Neural progenitor cell (in vitro differentiated cells): ENCODE measurements around the gene KIF5B. TPM values are rescaled to one million over a fixed set of nuclear protein-coding genes. Genes with fewer than 3 reads are reported as not detected.
"Not testable (repeated sequence)": the region's sequence is repeated elsewhere in the genome, so short reads cannot be mapped to it uniquely, and the experiment has no call there.

ENCODE experiments used
- DNase-seq: peaks from one replicate; pipeline ENCODE4 v3.0.0-alpha.2; 2016; ENCODE audit warnings: low spot score
- H2AFZ ChIP-seq: fragments of 200-600 bp; sonication (generic); replicated peaks from 2 replicates; pipeline ENCODE4 v1.6.1; 2016; ENCODE audit warnings: antibody characterized with exemption
- H3F3A ChIP-seq: fragments of 200-600 bp; sonication (generic); 2 replicates; pipeline ENCODE4 v1.6.1; 2016; ENCODE audit warnings: antibody characterized with exemption, low read depth
- H3K27ac ChIP-seq: fragments of 200-600 bp; sonication (generic); 2 replicates; pipeline ENCODE4 v1.5.1; 2016; ENCODE audit warnings: mild to moderate bottlenecking
- H3K27me3 ChIP-seq: fragments of 200-600 bp; sonication (generic); 2 replicates; pipeline ENCODE4 v1.6.1; 2016; ENCODE audit warnings: mild to moderate bottlenecking, moderate library complexity
- H3K36me3 ChIP-seq: fragments of 200-600 bp; sonication (generic); 2 replicates; pipeline ENCODE4 v1.5.1; 2016
- H3K4me1 ChIP-seq: fragments of 200-600 bp; sonication (generic); 2 replicates; pipeline ENCODE4 v1.6.1; 2016; ENCODE audit warnings: mixed run types
- H3K4me2 ChIP-seq: fragments of 200-600 bp; sonication (generic); 2 replicates; pipeline ENCODE4 v1.6.1; 2016
- H3K4me3 ChIP-seq: fragments of 200-600 bp; sonication (generic); 2 replicates; pipeline ENCODE4 v1.5.1; 2016
- H3K79me2 ChIP-seq: fragments of 200-600 bp; sonication (generic); 2 replicates; pipeline ENCODE4 v1.6.1; 2016; ENCODE audit warnings: low read depth
- H3K9ac ChIP-seq: fragments of 200-600 bp; sonication (generic); 2 replicates; pipeline ENCODE4 v1.6.1; 2016
- H3K9me3 ChIP-seq: fragments of 200-600 bp; sonication (generic); 2 replicates; pipeline ENCODE4 v1.5.1; 2016; ENCODE audit warnings: low read depth
- H4K20me1 ChIP-seq: fragments of 200-600 bp; sonication (generic); 2 replicates; pipeline ENCODE4 v1.6.1; 2016; ENCODE audit warnings: low read depth
- H3K27ac Mint-ChIP-seq: 3 replicates; pipeline ENCODE4 v1.8.0; 2021; ENCODE audit warnings: mixed read lengths
- H3K27me3 Mint-ChIP-seq: 2 replicates; pipeline ENCODE4 v1.8.0; 2022; ENCODE audit warnings: low read depth, mild to moderate bottlenecking, inconsistent platforms, moderate library complexity, mixed read lengths; ENCODE audit not compliant: insufficient read depth
- H3K36me3 Mint-ChIP-seq: 3 replicates; pipeline ENCODE4 v1.8.0; 2021; ENCODE audit warnings: mixed read lengths
- H3K4me1 Mint-ChIP-seq: 3 replicates; pipeline ENCODE4 v1.8.0; 2021; ENCODE audit warnings: mixed read lengths
- H3K4me3 Mint-ChIP-seq: 3 replicates; pipeline ENCODE4 v1.8.0; 2021; ENCODE audit warnings: mild to moderate bottlenecking, moderate library complexity, mixed read lengths
- H3K9me3 Mint-ChIP-seq: 3 replicates; pipeline ENCODE4 v1.8.0; 2020; ENCODE audit warnings: mixed read lengths
- CTCF ChIP-seq: fragments of 200-600 bp; sonication (generic); IDR thresholded peaks from 2 replicates; pipeline ENCODE4 v1.5.1; 2017; ENCODE audit warnings: antibody characterized with exemption, mild to moderate bottlenecking
- EZH2 ChIP-seq: fragments of 200-600 bp; sonication (generic); IDR thresholded peaks from 2 replicates; pipeline ENCODE4 v1.6.1; 2017; ENCODE audit warnings: antibody characterized with exemption, mild to moderate bottlenecking, moderate library complexity
- EZH2phosphoT487 ChIP-seq: fragments of 200-600 bp; sonication (generic); IDR thresholded peaks from 2 replicates; pipeline ENCODE4 v1.6.1; 2017; ENCODE audit warnings: antibody characterized with exemption
- total RNA-seq: library from RNA; depleted of rRNA; stranded (reverse); fragments of >200 nt; gene quantifications from 2 replicates; pipeline ENCODE4 v1.2.3, GENCODE V29; 2015; ENCODE audit warnings: low replicate concordance

KIF5B gene
- total RNA-seq, 1 donor from 2014 or later, result 131 TPM

- TF ChIP-seq EZH2phosphoT487, result no peak
- TF ChIP-seq EZH2, result no peak
- TF ChIP-seq CTCF, result no peak
- Histone ChIP-seq H3K4me3 (no peak overlapping the region), H3K9me3 (no peaks in the 10 kb centered on the region), H3K27me3 (no peaks in the 10 kb centered on the region), H3K4me2 (no peak overlapping the region), H4K20me1 (no peaks in the 10 kb centered on the region), H3K79me2 (no peaks in the 10 kb centered on the region), H2AFZ (no peak overlapping the region), H3F3A (no peaks in the 10 kb centered on the region), H3K9ac (no peak overlapping the region), H3K4me1 (no peaks in the 10 kb centered on the region), H3K36me3 (no peaks in the 10 kb centered on the region), H3K27ac (no peak overlapping the region)
- DNase-seq, result no peak
- H3K27ac Mint-ChIP-seq, result no peak overlapping the region
- H3K9me3 Mint-ChIP-seq, result no peaks in the 10 kb centered on the region
- peaks cover 6% of the 10 kb centered on the region for H3K27me3 Mint-ChIP-seq
- no peaks in the 10 kb centered on the region for H3K36me3 Mint-ChIP-seq
- H3K4me3 Mint-ChIP-seq, result no peak overlapping the region
- H3K4me1 Mint-ChIP-seq, result peaks cover 2% of the 10 kb centered on the region
These were observed 14.4 kb upstream of the KIF5B start for GRCh38 chr10:32070645-32071044.

- no peak overlapping the region for H3K4me3 ChIP-seq
- H3K27ac Mint-ChIP-seq, result peak overlapping the region; percentile 57
- no peak overlapping the region for H3K4me2 ChIP-seq
- no peak overlapping the region for H2AFZ ChIP-seq
- no peaks in the 10 kb centered on the region for H3K79me2 ChIP-seq
- H3K4me1 Mint-ChIP-seq, result peaks cover 2% of the 10 kb centered on the region
- no peaks in the 10 kb centered on the region for H3K9me3 Mint-ChIP-seq
- no peaks in the 10 kb centered on the region for H3K4me1 ChIP-seq
- H3K36me3 ChIP-seq, result no peaks in the 10 kb centered on the region
- no peaks in the 10 kb centered on the region for H3K27me3 ChIP-seq
- H3K27ac ChIP-seq, result no peak overlapping the region
- no peak for DNase-seq
- no peak overlapping the region for H3K4me3 Mint-ChIP-seq
- no peaks in the 10 kb centered on the region for H3K36me3 Mint-ChIP-seq
- H3K9me3 ChIP-seq, result no peaks in the 10 kb centered on the region
- TF ChIP-seq CTCF, result no peak
- no peak overlapping the region for H3K9ac ChIP-seq
- H4K20me1 ChIP-seq, result no peaks in the 10 kb centered on the region
- H3K27me3 Mint-ChIP-seq, result peaks cover 3% of the 10 kb centered on the region
- H3F3A ChIP-seq, result no peaks in the 10 kb centered on the region
These were observed 12.3 kb upstream of the KIF5B start for GRCh38 chr10:32068569-32068968.

- not testable (repeated sequence) for H3K27ac ChIP-seq, H3K9ac ChIP-seq, H3K36me3 Mint-ChIP-seq, H3K4me2 ChIP-seq, H3K27me3 ChIP-seq, H3K4me1 ChIP-seq, H3F3A ChIP-seq, H3K9me3 Mint-ChIP-seq, H3K27me3 Mint-ChIP-seq, H3K9me3 ChIP-seq, DNase-seq, H3K4me3 Mint-ChIP-seq, H4K20me1 ChIP-seq, H3K79me2 ChIP-seq, H3K4me1 Mint-ChIP-seq, H3K36me3 ChIP-seq, H3K4me3 ChIP-seq, H3K27ac Mint-ChIP-seq, H2AFZ ChIP-seq
These were observed 11.7 kb upstream of the KIF5B start for GRCh38 chr10:32067931-32068330.

GRCh38 chr10:32065856-32066255 lies 9.6 kb upstream of the KIF5B start:
- Histone ChIP-seq H4K20me1 (no peaks in the 10 kb centered on the region), H3K4me3 (no peak overlapping the region), H3K9ac (no peak overlapping the region), H3K9me3 (no peaks in the 10 kb centered on the region), H3F3A (no peaks in the 10 kb centered on the region), H3K36me3 (no peaks in the 10 kb centered on the region), H3K4me2 (no peak overlapping the region), H3K4me1 (no peaks in the 10 kb centered on the region), H3K27ac (no peak overlapping the region), H3K27me3 (no peaks in the 10 kb centered on the region), H3K79me2 (no peaks in the 10 kb centered on the region), H2AFZ (no peak overlapping the region)
- no peak overlapping the region for H3K27ac Mint-ChIP-seq
- H3K4me3 Mint-ChIP-seq, result no peak overlapping the region
- TF ChIP-seq EZH2phosphoT487 (no peak), EZH2 (no peak), CTCF (no peak)
- H3K27me3 Mint-ChIP-seq, result peaks cover 8% of the 10 kb centered on the region
- no peaks in the 10 kb centered on the region for H3K36me3 Mint-ChIP-seq
- DNase-seq, result no peak
- H3K4me1 Mint-ChIP-seq, result no peaks in the 10 kb centered on the region
- no peaks in the 10 kb centered on the region for H3K9me3 Mint-ChIP-seq
